ENCODE results near the gene TNRC6A.
"Not testable (repeated sequence)": the region's sequence is repeated elsewhere in the genome, so short reads cannot be mapped to it uniquely, and the experiment has no call there.

TNRC6A gene

GRCh38 chr16:24848065-24848464 is 118.6 kb downstream of the TNRC6A start:
- DNase-seq = no peak

- no peak for DNase-seq
These were observed 120.2 kb downstream of the TNRC6A start for GRCh38 chr16:24849641-24850040.

- DNase-seq = no peak
These were observed 121.0 kb downstream of the TNRC6A start for GRCh38 chr16:24850289-24850938.

- DNase-seq = no peak
These were observed 122.2 kb downstream of the TNRC6A start for GRCh38 chr16:24851700-24852099.

- DNase-seq = no peak
These were observed 122.8 kb downstream of the TNRC6A start for GRCh38 chr16:24852281-24852721.

- DNase-seq = no peak
These were observed 123.8 kb downstream of the TNRC6A start for GRCh38 chr16:24853169-24853824.

- DNase-seq = no peak
These were observed 124.4 kb downstream of the TNRC6A start for GRCh38 chr16:24853830-24854229.

- no peak for DNase-seq
These were observed 125.2 kb downstream of the TNRC6A start for GRCh38 chr16:24854607-24855171.

GRCh38 chr16:24855678-24856077 is 126.2 kb downstream of the TNRC6A start:
- DNase-seq = no peak

GRCh38 chr16:24856871-24857270 is 127.4 kb downstream of the TNRC6A start:
- DNase-seq = not testable (repeated sequence)

- no peak for DNase-seq
These were observed 129.0 kb downstream of the TNRC6A start for GRCh38 chr16:24858219-24859041.

- no peak for DNase-seq
These were observed 132.0 kb downstream of the TNRC6A start for GRCh38 chr16:24861461-24861860.

- DNase-seq = no peak
These were observed 134.4 kb downstream of the TNRC6A start for GRCh38 chr16:24863582-24864437.

GRCh38 chr16:24869033-24869432 is 139.6 kb downstream of the TNRC6A start:
- DNase-seq = no peak

GRCh38 chr16:24871891-24872290 is 142.4 kb downstream of the TNRC6A start:
- no peak for DNase-seq

- no peak for DNase-seq
These were observed 143.6 kb downstream of the TNRC6A start for GRCh38 chr16:24873028-24873427.

GRCh38 chr16:24875466-24875865 is 146.0 kb downstream of the TNRC6A start:
- no peak for DNase-seq
